Body of pancreas (tissue), 4 donors: ENCODE data around the gene PRR36.

Experiments
- POLR2A ChIP-seq, 3 donors: fragments of 450-650 bp; IDR thresholded peaks; one replicate each; pipeline ENCODE4 v1.6.1; 2016; ENCODE audit warnings: antibody characterized with exemption in 3 of 3, mild to moderate bottlenecking in 2 of 3
- TF ChIP-seq, protein P1 (sequence below), 7 experiments: fragments of 450-650 bp in 4 of 7; fragments of 200-600 bp in 3 of 7; sonication (generic) in 3 of 7; IDR thresholded peaks; one replicate each; pipeline ENCODE4 v1.5.1; 2016 to 2019; ENCODE audit warnings: antibody characterized with exemption in 7 of 7

DNA sequence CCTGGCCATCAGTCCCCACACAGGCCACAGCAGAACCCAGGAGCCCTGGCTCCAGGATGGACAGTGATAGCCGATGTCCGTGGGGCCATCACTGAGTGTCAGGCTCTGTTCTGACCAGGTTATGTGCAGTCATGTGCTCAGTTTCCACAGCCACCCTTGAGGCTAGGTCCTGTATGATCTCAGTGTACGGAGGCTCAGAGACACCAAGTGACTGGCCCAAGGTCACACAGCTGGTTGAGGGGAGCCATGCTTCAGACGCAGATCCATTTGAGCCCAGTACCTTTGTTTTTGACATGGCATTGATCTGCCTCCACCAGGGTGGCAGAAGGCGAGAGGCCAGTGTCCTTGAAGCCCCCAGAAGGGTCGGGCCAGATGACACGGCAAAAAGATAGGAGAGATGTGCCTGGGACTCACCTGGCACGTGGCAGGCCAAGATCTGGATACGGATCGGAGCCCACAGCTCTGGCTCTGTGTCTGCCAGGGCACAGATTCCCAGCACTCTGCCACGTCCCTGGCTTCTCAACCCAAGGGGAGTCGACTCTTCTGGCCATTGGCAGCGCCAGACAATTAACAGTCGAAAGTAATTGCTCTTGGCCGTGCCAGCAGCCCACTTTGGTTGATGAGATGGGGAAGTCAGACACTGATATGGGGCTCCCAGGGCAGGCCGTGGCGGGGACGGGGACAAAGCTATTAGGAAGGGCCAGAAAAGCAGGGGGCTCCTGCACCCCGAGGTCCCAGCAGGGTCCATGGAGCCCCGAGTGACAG is 28.6 kb downstream of the PRR36 start:
- TF ChIP-seq, protein P1, sequence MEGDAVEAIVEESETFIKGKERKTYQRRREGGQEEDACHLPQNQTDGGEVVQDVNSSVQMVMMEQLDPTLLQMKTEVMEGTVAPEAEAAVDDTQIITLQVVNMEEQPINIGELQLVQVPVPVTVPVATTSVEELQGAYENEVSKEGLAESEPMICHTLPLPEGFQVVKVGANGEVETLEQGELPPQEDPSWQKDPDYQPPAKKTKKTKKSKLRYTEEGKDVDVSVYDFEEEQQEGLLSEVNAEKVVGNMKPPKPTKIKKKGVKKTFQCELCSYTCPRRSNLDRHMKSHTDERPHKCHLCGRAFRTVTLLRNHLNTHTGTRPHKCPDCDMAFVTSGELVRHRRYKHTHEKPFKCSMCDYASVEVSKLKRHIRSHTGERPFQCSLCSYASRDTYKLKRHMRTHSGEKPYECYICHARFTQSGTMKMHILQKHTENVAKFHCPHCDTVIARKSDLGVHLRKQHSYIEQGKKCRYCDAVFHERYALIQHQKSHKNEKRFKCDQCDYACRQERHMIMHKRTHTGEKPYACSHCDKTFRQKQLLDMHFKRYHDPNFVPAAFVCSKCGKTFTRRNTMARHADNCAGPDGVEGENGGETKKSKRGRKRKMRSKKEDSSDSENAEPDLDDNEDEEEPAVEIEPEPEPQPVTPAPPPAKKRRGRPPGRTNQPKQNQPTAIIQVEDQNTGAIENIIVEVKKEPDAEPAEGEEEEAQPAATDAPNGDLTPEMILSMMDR (IDR thresholded peaks at IDR 0.05), result no peak
- no peak for TF ChIP-seq POLR2A (IDR thresholded peaks at IDR 0.05)
